NT2/D1 (cell line): ENCODE results near the gene RRAGA.
A peak's percentile ranks its signal among the peaks of the same experiment; 100 is the strongest.

ENCODE experiments used
- SUZ12 ChIP-seq: IDR thresholded peaks from 2 replicates; pipeline ENCODE4 v1.6.1; 2011; ENCODE audit not compliant: insufficient read length, insufficient read depth; ENCODE audit errors: extremely low read depth
- YY1 ChIP-seq: IDR thresholded peaks from 2 replicates; pipeline ENCODE4 v1.6.1; 2011; ENCODE audit not compliant: insufficient read length, insufficient read depth

- TF ChIP-seq YY1 (peak; percentile 81), SUZ12 (no peak)
Measured at GRCh38 chr9:19048966-19049916, at the start of gene RRAGA.
